Endothelial cell of umbilical vein (primary cell): Measurements from ENCODE around the gene FAM120A. TPM values are rescaled to one million over a fixed set of nuclear protein-coding genes. Genes with fewer than 3 reads are reported as not detected.

Source experiments
- BruUV-seq: library from RNA; stranded (reverse); fragments of 400-500 nt; replicated peaks from 2 replicates; lab custom pipeline; 2021; lab: Mats Ljungman, UMichigan
- CTCF ChIA-PET: fragments of 300-600, 350-600 bp; sonication (Branson Sonifier 250); formaldehyde crosslinking; loops from one replicate; lab custom pipeline; 2021; ENCODE audit warnings: antibody characterized with exemption, inconsistent platforms; lab: Charles Lee
- POLR2A ChIA-PET: fragments of 300-600, 350-600 bp; sonication (Branson Sonifier 250); formaldehyde crosslinking; loops from one replicate; lab custom pipeline; 2021; ENCODE audit warnings: antibody characterized with exemption, inconsistent platforms; lab: Charles Lee
- DNase-seq: peaks from one replicate; pipeline ENCODE4 v3.0.0-alpha.2; 2011; ENCODE audit warnings: low read depth, low spot score
- FAIRE-seq: peaks from 2 replicates; lab custom pipeline; 2011; peaks lifted over from hg19 to GRCh38; lab: Jason Lieb, UNC
- H2AFZ ChIP-seq: 2 replicates; pipeline ENCODE4 v1.6.0; 2012; ENCODE audit warnings: low read depth, low read length, control low read depth, inconsistent platforms
- H3K27ac ChIP-seq: 2 replicates; pipeline ENCODE4 v1.5.1; 2011; ENCODE audit warnings: low read depth, mild to moderate bottlenecking, control low read depth, low read length, moderate library complexity; ENCODE audit not compliant: insufficient read depth
- H3K27me3 ChIP-seq, 2 experiments: 2 replicates each; pipeline versions ENCODE4 v1.6.0 to v1.6.1; 2011; ENCODE audit warnings: low read length in 2 of 2, mixed read lengths in 1 of 2; ENCODE audit not compliant: control insufficient read depth in 2 of 2, insufficient read depth in 2 of 2
- H3K36me3 ChIP-seq, 2 experiments: 2 replicates in 1 of 2; 3 replicates in 1 of 2; pipeline ENCODE4 v1.5.1; 2011; ENCODE audit warnings: low read length in 2 of 2, mild to moderate bottlenecking in 1 of 2, moderate library complexity in 1 of 2; ENCODE audit not compliant: control insufficient read depth in 2 of 2, insufficient read depth in 2 of 2; ENCODE audit errors: extremely low read depth in 1 of 2
- H3K4me1 ChIP-seq: 3 replicates; pipeline ENCODE4 v1.5.1; 2011; ENCODE audit warnings: mild to moderate bottlenecking, low read length; ENCODE audit not compliant: control insufficient read depth, insufficient read depth; ENCODE audit errors: extremely low read depth
- H3K4me2 ChIP-seq: 2 replicates; pipeline ENCODE4 v1.6.1; 2011; ENCODE audit warnings: low read length, control low read depth, mixed read lengths; ENCODE audit not compliant: insufficient read depth
- H3K4me3 ChIP-seq, 3 experiments: fragments of 200-600 bp in 1 of 3; sonication (generic), shearing (Covaris generic) in 1 of 3; replicated peaks in 1 of 3; 2 replicates each; pipeline ENCODE4 v1.5.1; 2011 to 2016; ENCODE audit warnings: control low read depth in 3 of 3, low read length in 3 of 3, mild to moderate bottlenecking in 2 of 3, inconsistent platforms in 1 of 3, low read depth in 1 of 3, moderate library complexity in 1 of 3; ENCODE audit not compliant: insufficient read depth in 1 of 3
- H3K79me2 ChIP-seq: 2 replicates; pipeline ENCODE4 v1.6.0; 2012; ENCODE audit warnings: low read length, inconsistent platforms; ENCODE audit not compliant: control insufficient read depth, insufficient read depth
- H3K9ac ChIP-seq: replicated peaks from 2 replicates; pipeline ENCODE3; 2011; ENCODE audit warnings: low read length, control low read depth; ENCODE audit not compliant: insufficient read depth; ENCODE audit errors: extremely low read depth
- H3K9me1 ChIP-seq: replicated peaks from 3 replicates; pipeline ENCODE4 v1.6.0; 2011; ENCODE audit warnings: mild to moderate bottlenecking, low read length; ENCODE audit not compliant: control insufficient read depth, insufficient read depth; ENCODE audit errors: extremely low read depth
- H3K9me3 ChIP-seq: replicated peaks from 2 replicates; pipeline ENCODE4 v1.5.1; 2012; ENCODE audit warnings: low read length, inconsistent platforms; ENCODE audit not compliant: control insufficient read depth, insufficient read depth
- H4K20me1 ChIP-seq: replicated peaks from 2 replicates; pipeline ENCODE3; 2011; ENCODE audit warnings: mild to moderate bottlenecking, low read length; ENCODE audit not compliant: control insufficient read depth, insufficient read depth; ENCODE audit errors: extremely low read depth
- EZH2 ChIP-seq: IDR thresholded peaks from 2 replicates; pipeline ENCODE4 v1.6.1; 2012; ENCODE audit warnings: borderline replicate concordance, low read depth, mild to moderate bottlenecking, moderate library complexity, low read length, inconsistent platforms; ENCODE audit not compliant: severe bottlenecking
- FOS ChIP-seq: IDR thresholded peaks from 2 replicates; pipeline ENCODE4 v1.6.1; 2011; ENCODE audit warnings: mild to moderate bottlenecking, low read length, moderate library complexity, borderline replicate concordance; ENCODE audit not compliant: insufficient read depth
- GATA2 ChIP-seq: IDR thresholded peaks from 2 replicates; pipeline ENCODE4 v1.7.0; 2011; ENCODE audit warnings: low read depth, mild to moderate bottlenecking, moderate library complexity, mixed read lengths, low read length; ENCODE audit not compliant: insufficient read length, insufficient read depth
- JUN ChIP-seq: IDR thresholded peaks from 2 replicates; pipeline ENCODE4 v1.6.1; 2011; ENCODE audit warnings: borderline replicate concordance, low read depth; ENCODE audit not compliant: insufficient read length, insufficient read depth
- POLR2A ChIP-seq: IDR thresholded peaks from 2 replicates; pipeline ENCODE4 v1.6.1; 2012; ENCODE audit warnings: low read depth, mild to moderate bottlenecking, control low read depth, low read length
- POLR2AphosphoS5 ChIP-seq: IDR thresholded peaks from 2 replicates; pipeline ENCODE4 v1.6.1; 2012; ENCODE audit warnings: low read depth, mild to moderate bottlenecking, control low read depth, low read length, moderate library complexity; ENCODE audit not compliant: insufficient read depth
- dilution Hi-C: fragments of 300-500 bp; cut with MboI; formaldehyde crosslinking; loops from one replicate; pipeline ENCODE4 v1.15.0; 2019; ENCODE audit warnings: low sequenced_read_pairs; ENCODE audit not compliant: extremely low pct_ligation_motif_present
- intact Hi-C: fragments of 100-400 bp; cut with micrococcal nuclease; formaldehyde crosslinking; loops from one replicate; pipeline ENCODE4 v1.10.0; 2022
- polyA plus RNA-seq, 4 experiments: library from polyadenylated mRNA; depleted of rRNA in 3 of 4; stranded (reverse) in 3 of 4; unstranded in 1 of 4; fragments of >200 nt; gene quantifications; 2 replicates each; pipeline versions ENCODE4 v1.2.1 to v1.2.3, GENCODE V29; 2011 to 2012; ENCODE audit warnings: missing spikeins in 1 of 4
- total RNA-seq: library from RNA; stranded (reverse); gene quantifications from 2 replicates; pipeline ENCODE4 v1.2.3, GENCODE V29; 2021

FAM120A gene
- total and polyA plus RNA-seq, 2 donors (not counting 3 experiments of a cell fraction or from before 2014, with no cell fraction given) = 66.8 to 126 TPM

DNA sequence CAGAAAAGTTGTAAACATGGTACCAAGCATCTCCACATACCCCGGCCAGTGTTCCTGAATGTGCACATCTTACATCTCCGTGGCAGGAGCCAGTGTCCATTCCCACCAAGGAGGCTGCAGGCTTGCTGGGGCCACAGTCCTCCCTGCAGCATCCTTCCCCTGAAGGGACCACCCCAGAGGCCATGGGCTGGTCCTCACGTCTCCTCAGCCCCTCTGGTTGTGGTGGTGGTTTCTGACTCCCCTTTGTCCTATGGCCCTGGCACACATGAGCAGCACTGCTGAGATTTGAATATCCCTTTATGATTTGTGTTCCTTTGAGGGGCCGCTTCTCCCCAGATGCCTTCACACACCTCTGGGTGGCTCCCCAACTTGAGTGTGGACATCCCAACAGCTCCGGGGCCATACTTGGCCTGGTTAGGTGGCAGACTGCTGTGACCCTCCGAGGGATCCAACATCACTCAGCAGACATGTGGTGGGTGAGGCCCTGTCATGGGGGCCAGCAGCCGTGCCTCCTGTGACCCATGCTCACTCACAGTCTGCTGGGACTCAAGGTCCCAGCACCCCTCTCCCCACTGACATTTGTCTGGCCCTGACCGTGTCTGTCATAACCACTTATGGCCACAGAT is 139.2 kb downstream of the FAM120A start:
- DNase-seq (no peak), FAIRE-seq (no peak)
- Histone ChIP-seq H3K27ac (no peak overlapping the region), H3K36me3 (no peaks in the 10 kb centered on the region), H3K9ac (no peak overlapping the region), H3K9me3 (no peaks in the 10 kb centered on the region), H3K79me2 (peaks cover 15% of the 10 kb centered on the region), H3K27me3 (no peaks in the 10 kb centered on the region), H2AFZ (no peak overlapping the region), H4K20me1 (no peaks in the 10 kb centered on the region), H3K4me1 (no peaks in the 10 kb centered on the region), H3K4me2 (no peak overlapping the region), H3K9me1 (no peaks in the 10 kb centered on the region), H3K4me3 (no peak overlapping the region)
- CTCF ChIA-PET = interaction anchor here (0.9 to 1.0 kb wide), 2 partner anchors 24 kb away, joined by 3 to 4 read pairs; no protein-coding TSS in a partner anchor
- POLR2A ChIA-PET = no interaction called here
- no TSS peak for BruUV-seq
- intact Hi-C loops = no loop called here
- TF ChIP-seq POLR2AphosphoS5 = no peak
- TF ChIP-seq GATA2 = no peak
- TF ChIP-seq JUN = no peak
- dilution Hi-C loops = no loop called here

DNA sequence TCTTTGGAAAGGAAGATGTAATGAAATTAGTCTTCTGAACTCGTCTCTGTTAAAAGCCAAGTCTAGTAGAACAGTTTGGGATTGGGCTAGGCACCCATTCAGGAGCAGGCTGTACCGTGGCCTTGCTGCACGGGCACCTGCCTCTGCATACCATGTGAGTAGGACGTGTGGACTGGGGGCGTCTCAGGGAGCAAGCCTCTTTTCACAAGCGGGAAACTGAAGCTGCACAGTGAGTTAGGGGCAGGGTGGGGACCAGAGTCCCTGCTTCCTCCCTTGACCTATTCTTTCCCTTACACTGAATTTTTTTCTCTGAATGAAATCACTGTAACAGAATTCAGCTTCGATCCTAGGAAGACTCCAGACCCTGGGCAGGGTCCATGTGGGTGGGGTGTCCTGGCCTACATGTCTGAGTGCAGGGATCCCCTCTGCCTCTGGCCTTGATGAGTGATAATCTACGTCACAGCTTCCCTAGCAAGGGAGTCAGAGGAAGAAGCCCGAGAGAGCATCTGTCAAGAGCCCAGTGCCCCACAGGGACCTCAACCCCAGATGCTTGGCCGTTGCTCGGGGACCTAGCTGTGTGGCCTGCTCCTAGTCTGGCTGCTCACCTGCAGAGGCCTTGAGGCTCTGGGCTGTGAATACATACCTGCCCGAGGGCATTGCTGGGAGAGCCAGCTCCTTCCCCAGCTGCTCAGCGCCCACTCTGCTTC is 140.0 kb downstream of the FAM120A start:
- no peaks in the 10 kb centered on the region for H3K36me3 ChIP-seq
- no peaks in the 10 kb centered on the region for H3K9me1 ChIP-seq
- dilution Hi-C loops = no loop called here
- H3K9ac ChIP-seq = no peak overlapping the region
- H4K20me1 ChIP-seq = no peaks in the 10 kb centered on the region
- no peak overlapping the region for H3K27ac ChIP-seq
- no peak for TF ChIP-seq FOS
- TF ChIP-seq POLR2A = no peak
- TF ChIP-seq EZH2 = no peak
- TF ChIP-seq POLR2AphosphoS5 = no peak
- no peak overlapping the region for H2AFZ ChIP-seq
- H3K4me2 ChIP-seq = no peak overlapping the region
- peaks cover 11% of the 10 kb centered on the region for H3K79me2 ChIP-seq
- FAIRE-seq (no peak), DNase-seq (no peak)
- no peak overlapping the region for H3K4me3 ChIP-seq
- BruUV-seq = no TSS peak
- no peaks in the 10 kb centered on the region for H3K9me3 ChIP-seq
- ChIA-PET POLR2A (no interaction called here), CTCF (interaction anchor here (0.9 kb wide), 1 partner anchor 25 kb away, joined by 4 read pairs; no protein-coding TSS in a partner anchor)
- no peaks in the 10 kb centered on the region for H3K4me1 ChIP-seq
- no peaks in the 10 kb centered on the region for H3K27me3 ChIP-seq
- intact Hi-C loops = no loop called here
